ENCODE results near the gene TAS2R30.

Gene TAS2R30, protein sequence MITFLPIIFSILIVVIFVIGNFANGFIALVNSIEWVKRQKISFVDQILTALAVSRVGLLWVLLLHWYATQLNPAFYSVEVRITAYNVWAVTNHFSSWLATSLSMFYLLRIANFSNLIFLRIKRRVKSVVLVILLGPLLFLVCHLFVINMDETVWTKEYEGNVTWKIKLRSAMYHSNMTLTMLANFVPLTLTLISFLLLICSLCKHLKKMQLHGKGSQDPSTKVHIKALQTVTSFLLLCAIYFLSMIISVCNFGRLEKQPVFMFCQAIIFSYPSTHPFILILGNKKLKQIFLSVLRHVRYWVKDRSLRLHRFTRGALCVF

DNA sequence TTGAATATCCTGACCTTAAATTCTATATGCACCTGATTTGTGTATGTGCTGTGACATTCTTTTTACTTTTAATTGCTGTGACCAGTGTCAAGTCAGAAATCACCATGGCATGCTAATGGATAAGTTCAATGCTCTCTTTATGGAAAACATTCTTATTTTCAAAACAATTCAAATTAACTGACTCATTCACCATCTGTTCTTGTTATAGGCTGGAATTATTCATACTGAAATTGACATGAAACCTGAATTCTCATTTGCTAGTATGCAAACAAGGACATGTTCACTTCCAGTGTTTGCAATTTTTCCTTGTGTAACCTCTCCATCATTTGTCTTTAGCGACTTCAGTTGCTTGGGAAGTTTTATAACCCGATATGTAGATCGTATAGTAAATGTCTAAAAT, at the start of gene TAS2R30:
TSS of gene TAS2R30 (minus strand) at position 340 of the 400 bp plus-strand sequence. CDS start 400 bp downstream, outside the sequence.
- no peak for DNase-seq (ENCODE audit: low read depth)

DNA sequence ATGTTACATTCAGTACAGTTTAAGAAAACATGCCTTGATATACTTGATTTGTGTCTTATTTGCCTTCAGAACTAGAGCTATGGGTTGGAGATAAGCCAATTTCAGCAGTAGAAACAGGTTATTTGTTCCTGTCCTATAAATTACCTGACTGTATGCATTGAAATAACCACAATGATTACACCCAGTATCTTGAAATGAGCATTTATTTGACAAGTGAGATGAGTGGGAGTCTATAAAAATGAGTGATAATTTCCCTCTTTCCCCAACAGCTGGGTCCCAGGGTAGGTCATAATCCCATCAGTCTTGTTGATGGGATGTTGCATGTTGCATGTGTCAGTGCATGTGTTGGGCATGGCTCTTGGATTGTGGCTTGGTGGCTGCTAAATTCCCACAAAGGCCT, 48.6 kb upstream of the TAS2R30 start:
- DNase-seq (ENCODE audit: low read depth): no peak

DNA sequence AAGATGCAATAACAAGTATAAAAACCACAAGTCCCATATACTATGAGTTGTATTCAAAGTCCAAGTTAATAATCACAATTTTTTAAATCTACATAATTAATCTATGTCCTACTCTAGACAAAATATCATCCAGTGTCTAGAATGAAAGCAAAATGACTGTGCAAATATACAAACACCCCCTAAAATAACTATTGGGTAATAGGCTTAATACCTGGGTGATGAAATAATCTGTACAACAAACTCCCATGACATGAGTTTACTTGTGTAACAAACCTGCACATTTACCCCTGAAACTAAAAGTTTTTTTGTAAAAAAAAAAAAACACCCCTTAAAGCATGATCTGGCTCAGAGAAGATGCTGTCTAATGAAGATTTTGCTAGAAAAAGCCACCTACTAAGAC, 48.1 kb upstream of the TAS2R30 start:
- no peak for DNase-seq (ENCODE audit: low read depth)

DNA sequence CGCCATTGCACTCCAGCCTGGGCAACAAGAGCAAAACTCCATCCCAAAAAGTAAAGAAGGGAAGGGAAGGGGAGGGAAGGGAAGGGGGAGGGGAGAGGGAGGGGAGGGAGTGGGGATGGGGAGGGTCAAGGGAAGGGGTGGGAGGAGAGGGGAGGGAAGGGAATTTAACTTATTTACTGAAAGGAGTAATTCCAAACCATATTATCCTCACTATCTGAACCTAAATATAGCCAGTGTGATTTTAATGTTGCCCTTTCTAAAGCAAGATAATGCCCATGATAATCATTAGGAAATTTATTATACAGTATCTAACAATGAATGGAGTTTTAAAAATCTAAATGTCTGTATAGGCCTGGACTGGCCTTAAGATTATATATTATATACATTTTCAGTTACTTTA, 43.8 kb upstream of the TAS2R30 start:
- DNase-seq (ENCODE audit: low read depth): no peak

DNA sequence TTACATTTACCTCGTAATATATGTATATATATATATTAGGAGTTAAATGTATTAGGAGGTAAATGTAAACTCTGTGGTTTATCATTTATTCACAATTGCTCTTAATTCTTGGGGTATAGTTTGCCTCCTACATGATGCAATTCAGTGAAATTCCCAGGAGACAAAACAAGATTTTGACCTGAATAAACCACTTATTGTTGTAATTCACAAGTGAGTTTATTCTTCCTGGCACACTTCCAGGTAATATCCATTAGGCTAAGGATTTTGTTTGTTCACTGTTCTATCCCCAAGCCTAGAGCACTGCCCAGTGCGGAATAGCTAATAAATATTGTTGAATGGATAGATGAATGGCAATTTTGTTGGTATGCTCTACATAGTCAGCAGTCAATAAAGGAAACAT, 39.6 kb upstream of the TAS2R30 start:
- DNase-seq (ENCODE audit: low read depth): no peak

DNA sequence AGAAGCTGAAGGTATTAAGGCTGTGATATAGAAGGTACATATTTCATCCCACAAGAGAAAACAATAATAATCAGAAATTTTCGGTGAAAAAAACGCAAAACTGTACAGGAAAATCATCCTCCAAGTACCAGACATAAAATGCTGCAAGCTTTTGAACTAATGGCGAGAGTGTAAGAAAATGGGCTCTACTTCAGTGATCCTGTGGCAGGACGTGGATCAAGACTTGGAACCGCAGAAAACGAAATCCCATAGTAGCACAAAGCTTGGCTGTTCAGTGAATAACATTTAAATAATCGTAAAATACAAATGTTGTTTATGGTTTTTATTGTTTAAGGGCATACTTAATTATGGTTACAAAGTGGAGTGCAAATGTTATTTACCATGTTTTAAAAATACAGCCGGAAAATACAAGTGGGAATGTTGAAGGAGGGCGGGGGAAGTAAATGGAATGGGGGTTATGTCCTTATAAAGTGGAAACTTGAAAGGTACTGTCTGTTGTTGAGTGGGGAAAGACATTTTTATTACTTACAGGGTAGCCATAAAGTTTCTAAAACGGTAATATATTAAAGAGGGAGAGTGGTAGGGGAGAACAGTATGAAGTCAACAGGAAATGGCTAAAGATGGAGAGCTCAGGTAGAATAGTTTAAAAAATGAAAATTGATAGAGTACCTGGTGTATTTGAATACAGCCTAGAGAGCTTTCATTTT, 37.7 kb upstream of the TAS2R30 start:
- no peak for DNase-seq (ENCODE audit: low read depth)

DNA sequence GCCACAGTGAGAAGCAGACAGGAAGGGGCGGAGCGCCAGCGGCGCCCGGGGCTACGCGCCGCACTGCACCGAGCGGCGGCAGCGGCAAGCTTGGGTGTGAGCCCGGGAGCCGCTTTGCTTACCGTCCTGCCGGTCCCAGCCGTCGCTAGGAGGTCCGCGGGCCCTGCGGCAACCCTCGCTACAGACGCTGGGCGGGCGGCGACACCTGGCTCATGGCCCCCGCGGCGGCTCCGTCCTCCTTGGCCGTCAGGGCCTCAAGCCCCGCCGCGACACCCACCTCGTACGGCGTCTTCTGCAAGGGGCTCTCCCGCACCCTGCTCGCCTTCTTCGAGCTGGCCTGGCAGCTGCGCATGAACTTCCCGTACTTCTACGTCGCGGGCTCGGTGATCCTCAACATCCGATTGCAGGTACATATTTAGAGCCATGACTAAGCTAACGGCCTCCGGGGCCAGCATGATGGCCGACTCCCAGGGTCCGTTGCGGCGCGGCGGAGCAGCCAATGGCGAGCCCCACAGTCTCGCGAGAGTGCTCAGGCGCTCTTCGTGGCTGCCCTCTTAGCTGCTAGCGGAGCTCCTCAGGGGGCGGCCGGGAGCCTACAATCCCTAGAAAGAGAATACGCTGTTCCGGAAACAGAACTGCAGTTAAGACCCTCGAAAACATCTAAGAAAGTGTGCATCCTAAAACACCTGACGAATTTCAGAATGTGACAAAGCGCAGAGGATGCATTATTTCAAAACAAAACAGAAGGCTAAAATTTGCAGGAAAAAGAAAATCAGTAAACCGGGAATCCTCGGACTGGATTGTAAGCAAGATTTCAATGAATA, 36.9 kb upstream of the TAS2R30 start, which contains the start of gene SMIM10L1:
TSS of gene SMIM10L1 (plus strand) at position 50 of the 824 bp plus-strand sequence. CDS start at position 213, 163 bp downstream.
- DNase-seq (ENCODE audit: low read depth): peak; percentile 60

DNA sequence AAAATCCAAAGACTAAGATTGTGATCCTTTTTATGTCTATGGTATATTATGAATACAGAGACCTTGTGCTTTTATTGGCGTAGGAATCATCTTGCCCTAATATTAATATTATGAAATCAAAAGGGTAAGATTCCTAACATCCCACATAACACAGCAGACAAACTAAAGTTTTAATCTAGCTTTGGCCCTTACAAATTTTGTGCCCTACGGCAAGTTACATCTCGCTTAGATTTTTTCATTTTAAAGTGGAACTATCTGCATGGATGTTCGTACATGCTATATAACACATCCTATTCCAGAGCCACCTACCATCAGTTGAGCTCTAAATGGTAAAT, 36.3 kb upstream of the TAS2R30 start:
- DNase-seq (ENCODE audit: low read depth): no peak

DNA sequence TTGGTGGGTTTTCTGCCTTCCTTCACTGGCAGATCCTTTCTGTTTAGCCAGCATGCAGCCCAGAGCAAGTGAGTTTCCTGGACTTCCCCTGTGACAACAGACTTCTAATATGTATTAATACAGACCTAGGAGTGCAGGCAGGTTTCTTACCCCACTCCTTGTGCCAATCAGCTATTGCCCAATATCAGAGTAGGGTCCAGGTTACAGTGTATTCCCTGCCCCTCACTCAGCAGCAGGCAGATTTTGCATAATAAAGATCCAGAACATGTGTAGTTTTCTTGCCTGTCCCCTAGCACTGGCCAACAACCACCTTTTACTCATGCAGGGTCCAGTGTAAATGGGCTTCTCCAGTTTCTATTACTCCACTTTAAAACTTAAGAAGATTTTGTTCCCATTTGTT, 31.9 kb upstream of the TAS2R30 start:
- DNase-seq (ENCODE audit: low read depth): no peak

DNA sequence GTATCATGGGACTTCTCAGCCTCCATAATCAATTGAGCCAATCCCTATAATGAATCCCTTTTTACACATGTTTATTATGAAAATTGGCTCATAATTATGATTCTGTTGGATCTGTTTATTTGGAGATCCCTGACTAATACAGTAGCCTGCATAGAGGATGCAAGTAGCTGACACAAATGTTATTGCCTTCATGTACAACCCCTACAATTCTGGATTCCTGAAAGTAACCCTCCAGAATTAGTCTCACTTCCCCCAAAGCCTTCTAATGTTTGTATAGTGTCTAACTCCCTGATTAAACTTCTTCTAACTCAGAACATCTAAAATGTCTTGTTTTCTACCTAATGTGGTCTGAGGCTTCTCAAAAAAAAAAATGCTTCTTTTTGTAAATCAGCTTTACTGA, 29.9 kb upstream of the TAS2R30 start:
- no peak for DNase-seq (ENCODE audit: low read depth)

DNA sequence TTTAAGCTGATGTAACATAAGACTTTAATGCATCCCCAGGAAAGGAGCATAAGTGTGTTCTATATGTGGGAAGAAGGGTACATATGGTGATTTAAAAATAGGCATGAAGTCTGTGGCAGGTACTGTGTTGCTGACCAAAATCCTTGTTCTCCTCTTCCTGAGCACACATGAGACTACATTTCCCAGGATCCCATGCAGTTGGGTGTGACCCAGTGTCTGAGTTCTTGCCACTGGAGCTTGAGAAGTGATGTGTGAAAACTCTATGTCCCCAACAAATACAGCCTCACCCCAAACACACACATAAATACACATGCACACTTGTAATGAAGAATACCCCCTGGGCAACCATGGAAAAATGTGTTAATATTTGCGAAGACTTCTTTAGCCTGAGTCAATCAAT, 28.1 kb upstream of the TAS2R30 start:
- DNase-seq (ENCODE audit: low read depth): no peak

DNA sequence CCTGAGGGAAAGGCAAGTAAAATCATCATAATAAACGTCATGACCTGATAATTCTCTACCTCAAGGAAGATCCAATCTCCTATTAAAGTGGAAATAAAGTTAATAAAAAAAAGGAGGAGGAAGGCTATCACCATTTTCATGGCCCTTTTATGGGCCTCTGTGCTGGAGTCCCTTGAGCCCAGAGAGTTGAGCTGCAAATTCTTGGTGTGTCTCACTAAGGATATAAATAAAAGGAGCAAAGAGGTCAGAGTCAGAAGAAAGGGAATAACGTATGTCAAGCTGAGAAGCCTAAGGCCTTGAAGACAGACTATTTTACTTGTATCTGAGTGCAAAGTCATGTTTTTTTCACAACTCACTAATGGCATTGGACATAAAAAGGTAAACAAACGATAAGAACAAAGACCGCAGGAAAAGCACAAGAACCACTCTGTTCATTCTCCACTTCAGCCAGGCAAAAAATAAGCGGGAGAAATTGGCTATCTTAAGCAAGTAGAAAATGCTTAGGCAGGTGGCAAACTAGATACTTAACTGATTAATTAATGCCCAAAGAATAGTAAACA, 24.5 kb upstream of the TAS2R30 start:
- no peak for DNase-seq (ENCODE audit: low read depth)

DNA sequence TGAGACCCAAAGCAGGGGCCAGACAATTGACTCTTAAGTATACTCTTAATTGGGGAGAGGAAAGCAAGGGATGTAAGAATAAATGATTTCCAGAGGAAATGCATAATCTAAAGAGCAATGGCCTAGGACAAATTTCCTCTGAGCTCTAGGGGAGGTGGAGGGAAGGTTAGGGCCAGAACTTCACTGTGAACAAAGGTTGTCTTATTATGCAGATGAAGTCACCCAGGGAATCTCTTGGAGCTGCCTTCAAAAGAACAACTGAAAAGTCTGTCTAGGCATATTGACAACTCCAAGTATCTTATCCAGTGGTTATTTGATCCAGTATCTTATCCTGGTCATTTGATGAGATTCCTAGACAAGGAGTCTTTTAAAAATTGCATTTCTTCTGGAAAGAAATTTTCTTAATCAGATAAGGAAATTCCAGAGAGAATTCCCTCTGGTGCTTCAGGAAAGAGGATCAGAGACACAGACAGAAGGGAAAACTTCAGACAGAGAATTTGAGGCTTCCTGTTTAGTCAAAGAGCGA, 20.0 kb upstream of the TAS2R30 start:
- no peak for DNase-seq (ENCODE audit: low read depth)

DNA sequence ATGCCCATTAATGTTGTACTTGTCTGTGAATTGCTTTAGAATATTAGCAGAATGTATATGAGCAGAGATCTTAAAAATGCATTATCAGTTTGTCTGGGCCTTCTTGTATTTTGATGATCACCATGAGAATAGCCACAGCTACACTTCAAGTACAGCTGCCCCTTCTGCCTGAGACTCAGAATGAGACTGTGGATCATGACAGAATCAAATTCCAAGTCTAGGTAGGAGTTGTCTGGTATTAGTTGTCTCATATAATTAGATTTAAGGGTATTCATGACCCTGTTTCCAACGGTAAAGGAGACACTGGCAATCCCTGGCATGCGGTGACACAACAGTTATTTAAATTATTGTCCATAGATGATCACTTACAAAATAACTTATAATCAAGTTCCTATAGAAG, 18.3 kb upstream of the TAS2R30 start:
- DNase-seq (ENCODE audit: low read depth): no peak

DNA sequence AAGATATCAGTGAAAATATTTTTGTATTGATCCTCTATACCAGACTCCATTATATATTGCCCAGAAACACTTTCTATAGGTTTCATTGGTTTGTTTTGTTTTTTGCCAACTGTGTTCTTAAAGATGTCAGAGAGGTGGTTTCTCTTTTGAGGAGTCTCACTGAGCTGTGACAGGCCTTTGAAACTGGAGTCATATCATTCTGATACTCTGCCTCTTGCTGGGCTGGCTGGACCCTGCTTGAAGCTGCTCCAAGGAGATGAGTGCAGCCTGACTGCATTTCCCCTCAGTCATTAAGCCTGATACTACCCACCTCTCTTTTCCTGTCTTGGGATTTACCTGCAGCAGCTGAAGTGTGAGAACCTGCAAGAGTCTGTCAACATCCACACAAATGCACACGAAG, 16.4 kb upstream of the TAS2R30 start:
- DNase-seq (ENCODE audit: low read depth): no peak

DNA sequence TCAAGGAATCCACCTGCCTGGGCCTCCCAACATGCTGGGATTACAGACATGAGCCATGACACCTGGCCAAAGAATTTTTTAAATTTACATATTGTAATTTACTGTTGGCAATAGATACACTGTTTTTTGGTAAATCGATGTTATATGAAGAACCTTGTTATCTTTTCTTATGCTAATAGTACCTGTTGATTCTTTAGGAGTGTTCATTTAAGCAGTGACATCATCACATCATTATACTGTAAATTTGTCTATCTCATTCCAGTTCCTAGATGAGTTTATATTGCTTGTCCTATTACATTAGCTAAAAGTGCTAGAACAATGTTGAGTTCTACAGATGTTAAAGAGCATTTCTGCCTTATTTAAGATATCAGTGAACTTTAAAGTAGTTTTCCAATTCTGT, 13.0 kb upstream of the TAS2R30 start:
- DNase-seq (ENCODE audit: low read depth): no peak

DNA sequence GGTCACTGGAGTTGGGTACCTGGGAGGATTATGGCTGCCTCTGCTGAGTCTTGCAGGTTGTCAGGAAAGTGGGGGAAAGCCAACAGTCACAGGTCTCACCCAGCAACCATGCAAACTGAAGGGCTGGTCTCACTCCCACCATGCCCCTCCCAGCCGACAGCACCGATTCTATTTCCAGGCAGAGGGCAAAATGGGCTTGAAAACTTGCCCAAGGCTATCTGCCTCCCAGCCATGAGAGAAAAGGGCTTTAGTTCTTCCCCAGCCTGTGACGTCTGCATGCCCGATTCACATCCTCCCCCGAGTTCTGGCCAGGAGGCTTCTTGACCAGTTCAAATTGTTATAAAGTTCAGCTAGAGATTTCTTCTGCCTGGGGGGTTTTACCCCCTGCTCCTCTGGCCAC, 9.9 kb upstream of the TAS2R30 start:
- no peak for DNase-seq (ENCODE audit: low read depth)

DNA sequence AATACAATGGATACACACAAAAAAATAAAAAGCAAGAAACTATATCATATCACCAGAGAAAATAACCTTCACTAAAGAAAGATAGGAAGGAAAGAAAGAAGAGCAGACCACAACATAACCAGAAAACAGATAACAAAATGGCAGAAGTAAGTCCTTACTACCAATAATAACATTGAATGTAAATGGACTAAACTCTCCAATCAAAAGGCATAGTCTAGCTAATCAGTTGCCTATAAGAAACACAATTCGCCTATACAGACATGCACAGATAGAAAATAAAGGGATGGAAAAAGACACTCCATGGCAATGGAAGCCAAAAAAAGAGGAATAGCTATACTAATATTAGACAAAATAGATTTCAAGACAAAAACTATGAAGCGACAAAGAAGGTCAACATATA, 8.9 kb upstream of the TAS2R30 start:
- no peak for DNase-seq (ENCODE audit: low read depth)

DNA sequence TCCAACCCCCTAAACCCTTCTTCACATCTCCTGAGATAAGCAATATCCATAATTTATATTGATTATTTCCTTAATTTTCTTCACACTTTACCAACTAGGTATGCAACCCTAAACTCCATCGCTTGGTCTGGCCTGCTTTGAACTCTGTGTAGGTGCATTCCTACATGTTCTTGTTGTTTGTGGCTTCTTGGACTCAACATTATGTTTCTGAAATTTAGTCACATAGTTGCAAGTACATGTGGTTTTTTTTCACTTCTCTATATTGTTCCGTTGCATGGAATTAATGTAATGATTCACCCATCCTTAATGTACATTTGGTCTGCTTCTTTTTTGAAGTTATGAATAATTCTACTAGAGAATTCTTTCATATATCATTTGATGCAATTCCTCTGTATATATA, 1.6 kb upstream of the TAS2R30 start:
- no peak for DNase-seq (ENCODE audit: low read depth)

DNA sequence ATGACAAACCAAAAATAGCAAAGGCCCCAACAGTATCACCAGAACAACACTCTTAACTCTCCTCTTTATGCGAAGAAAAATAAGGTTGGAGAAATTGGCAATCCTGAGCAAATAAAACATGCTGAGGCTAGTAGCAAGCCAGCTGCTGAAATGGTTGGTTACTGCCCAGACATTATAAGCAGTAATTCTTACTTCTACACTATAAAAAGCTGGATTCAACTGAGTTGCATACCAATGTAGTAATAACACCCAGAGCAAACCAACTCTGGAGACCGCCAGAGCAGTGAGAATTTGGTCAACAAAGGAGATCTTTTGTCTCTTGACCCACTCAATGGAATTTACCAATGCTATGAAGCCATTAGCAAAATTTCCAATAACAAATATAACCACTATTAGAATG, 628 bp downstream of the TAS2R30 start:
- no peak for DNase-seq (ENCODE audit: low read depth)

DNA sequence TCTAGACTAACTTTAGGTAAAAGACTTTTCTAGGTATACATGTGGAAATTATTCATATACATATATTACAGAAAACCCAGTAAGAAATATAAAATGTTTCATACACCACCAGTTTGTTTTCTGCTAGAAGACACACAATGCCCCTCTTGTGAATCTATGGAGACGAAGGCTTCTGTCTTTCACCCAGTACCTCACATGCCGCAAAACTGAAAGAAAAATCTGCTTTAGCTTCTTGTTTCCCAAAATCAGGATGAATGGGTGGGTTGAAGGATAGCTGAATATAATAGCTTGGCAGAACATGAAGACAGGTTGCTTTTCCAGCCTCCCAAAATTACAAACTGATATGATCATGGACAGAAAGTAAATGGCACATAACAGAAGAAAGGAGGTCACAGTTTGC, 1.3 kb downstream of the TAS2R30 start:
- no peak for DNase-seq (ENCODE audit: low read depth)

DNA sequence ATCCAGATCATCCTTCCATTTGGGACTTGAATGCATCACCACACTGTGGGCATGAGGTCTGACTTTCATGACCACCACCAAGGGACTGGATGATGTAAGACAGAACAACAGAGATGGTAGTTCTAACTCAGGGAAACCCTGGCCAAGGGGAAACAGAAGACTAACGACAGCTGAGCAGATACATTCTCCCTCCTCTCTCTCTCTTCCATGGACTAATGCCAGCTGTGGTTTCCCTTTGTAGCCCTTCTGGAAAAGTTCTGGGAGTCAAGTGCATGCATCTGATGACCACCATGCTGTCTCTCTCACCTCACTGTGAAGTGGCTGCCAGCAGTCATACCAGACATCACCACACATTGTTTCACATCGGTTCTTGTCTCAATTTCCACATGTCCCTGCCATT, 3.4 kb downstream of the TAS2R30 start:
- DNase-seq (ENCODE audit: low read depth): no peak
